Esophagus muscularis mucosa (tissue), 4 donors: Measurements from ENCODE around the gene CGB3.
"Not testable (repeated sequence)": the region's sequence is repeated elsewhere in the genome, so short reads cannot be mapped to it uniquely, and the experiment has no call there.

Experiments
- CTCF ChIP-seq, 3 experiments: fragments of 200-600 bp in 2 of 3; fragments of 450-650 bp in 1 of 3; sonication (generic) in 2 of 3; IDR thresholded peaks; one replicate each; pipeline ENCODE4 v1.5.1; 2017 to 2019; ENCODE audit warnings: antibody characterized with exemption in 3 of 3, mild to moderate bottlenecking in 2 of 3, moderate library complexity in 1 of 3
- EP300 ChIP-seq: sonication (generic); formaldehyde crosslinking; IDR thresholded peaks from one replicate; pipeline ENCODE4 v1.6.1; 2017; ENCODE audit warnings: antibody characterized with exemption
- POLR2A ChIP-seq: fragments of 450-650 bp; IDR thresholded peaks from one replicate; pipeline ENCODE4 v1.6.1; 2017; ENCODE audit warnings: antibody characterized with exemption, moderate library complexity, mild to moderate bottlenecking, low read depth

- peak in 1 of 3 experiments; percentile 17 for TF ChIP-seq CTCF (IDR thresholded peaks at IDR 0.05)
- TF ChIP-seq EP300, POLR2A: not testable (repeated sequence)
These were observed 7.6 kb upstream of the CGB3 start, which contains the start of gene CGB2 for GRCh38 chr19:49031642-49032301.
